T-cell (primary cell): ENCODE data around the gene TCP1. TPM values are rescaled to one million over a fixed set of nuclear protein-coding genes. Genes with fewer than 3 reads are reported as not detected.

ENCODE experiments used
- ATAC-seq, 4 experiments: fragments of 200-7000 bp in 3 of 4; fragments of 150-1000 bp in 1 of 4; cut with Tn5 transposase; replicated peaks in 1 of 4; 1 replicate in 3 of 4; 2 replicates in 1 of 4; pipeline ENCODE4 v1.10.0; 2021; ENCODE audit warnings: moderate library complexity in 3 of 4, mild to moderate bottlenecking in 2 of 4, moderate number of reproducible peaks in 1 of 4
- CTCF ChIA-PET, 2 donors: fragments of 300-600 bp; sonication (Branson Sonifier 250); formaldehyde crosslinking; loops; one replicate each; lab custom pipeline; 2022; ENCODE audit warnings: antibody characterized with exemption in 2 of 2; lab: Charles Lee
- POLR2A ChIA-PET, 2 donors: fragments of 300-600 bp; sonication (Branson Sonifier 250); formaldehyde crosslinking; loops; one replicate each; lab custom pipeline; 2022; ENCODE audit warnings: antibody characterized with exemption in 2 of 2; lab: Charles Lee
- DNase-seq, 35 experiments: peaks; one replicate each; pipeline versions ENCODE4 v3.0.0 to v3.0.0-alpha.2; 2013 to 2023
- H3K27ac ChIP-seq: one replicate; pipeline ENCODE4 v1.5.1; 2013; ENCODE audit warnings: low read length
- H3K27me3 ChIP-seq, 2 experiments: replicated peaks in 1 of 2; 1 replicate in 1 of 2; 2 replicates in 1 of 2; pipeline versions ENCODE4 v1.6.1 to v1.7.0; 2013; ENCODE audit warnings: low read length in 1 of 2, mixed read lengths in 1 of 2; ENCODE audit not compliant: control insufficient read depth in 2 of 2, insufficient read depth in 2 of 2; ENCODE audit errors: extremely low read depth in 1 of 2
- H3K36me3 ChIP-seq, 2 donors: 1 replicate in 1 of 2; 2 replicates in 1 of 2; pipeline versions ENCODE4 v1.6.1 to v1.7.0; 2013; ENCODE audit warnings: low read length in 1 of 2; ENCODE audit not compliant: control insufficient read depth in 2 of 2, insufficient read depth in 1 of 2; ENCODE audit errors: extremely low read depth in 1 of 2
- H3K4me1 ChIP-seq, 2 experiments: 1 replicate in 1 of 2; 2 replicates in 1 of 2; pipeline versions ENCODE4 v1.6.1 to v1.7.0; 2013; ENCODE audit warnings: low read length in 2 of 2, mixed read lengths in 1 of 2; ENCODE audit not compliant: insufficient read depth in 2 of 2, control insufficient read depth in 1 of 2; ENCODE audit errors: extremely low read depth in 1 of 2
- H3K4me3 ChIP-seq, 2 donors: 1 replicate in 1 of 2; 2 replicates in 1 of 2; pipeline versions ENCODE4 v1.5.1 to v1.7.0; 2013; ENCODE audit warnings: mild to moderate bottlenecking in 2 of 2, low read length in 1 of 2, moderate library complexity in 1 of 2; ENCODE audit not compliant: control insufficient read depth in 1 of 2; ENCODE audit errors: extremely low read depth in 1 of 2
- H3K9me3 ChIP-seq: 2 replicates; pipeline ENCODE4 v1.7.0; 2013
- H3K27ac Mint-ChIP-seq, 2 donors: one replicate each; pipeline ENCODE4 v1.8.0; 2020 to 2021; ENCODE audit warnings: mild to moderate bottlenecking in 2 of 2, mixed read lengths in 2 of 2
- H3K27me3 Mint-ChIP-seq, 2 donors: one replicate each; pipeline ENCODE4 v1.8.0; 2021 to 2022; ENCODE audit warnings: mixed read lengths in 2 of 2
- H3K36me3 Mint-ChIP-seq: one replicate; pipeline ENCODE4 v1.8.0; 2021; ENCODE audit warnings: mixed read lengths
- H3K4me1 Mint-ChIP-seq, 3 donors: one replicate each; pipeline ENCODE4 v1.8.0; 2020 to 2022; ENCODE audit warnings: mixed read lengths in 3 of 3, mild to moderate bottlenecking in 1 of 3
- H3K4me3 Mint-ChIP-seq, 3 donors: one replicate each; pipeline ENCODE4 v1.8.0; 2020 to 2022; ENCODE audit warnings: mild to moderate bottlenecking in 3 of 3, mixed read lengths in 3 of 3, moderate library complexity in 3 of 3
- H3K9me3 Mint-ChIP-seq, 3 donors: one replicate each; pipeline ENCODE4 v1.8.0; 2020 to 2022; ENCODE audit warnings: mixed read lengths in 3 of 3
- WGBS: methylation state at CpG from one replicate; pipeline ENCODE4 v1.1.5; 2013; ENCODE audit warnings: missing lambda C conversion rate; ENCODE audit not compliant: insufficient coverage; 5-methylcytosine and 5-hydroxymethylcytosine counted together
- total RNA-seq, 35 experiments: library from RNA in 6 of 35; stranded (reverse) in 6 of 35; fragments of 120-200 nt in 1 of 35; gene quantifications; one replicate each; pipeline versions ENCODE4 v1.2.1 to v1.2.4 and lab custom pipeline; 2013 to 2026

The TCP1 gene
- total RNA-seq, 5 donors from 2014 or later (not counting 1 experiment from before 2014, with no cell fraction given) = 129 to 188 (median 146) TPM

DNA sequence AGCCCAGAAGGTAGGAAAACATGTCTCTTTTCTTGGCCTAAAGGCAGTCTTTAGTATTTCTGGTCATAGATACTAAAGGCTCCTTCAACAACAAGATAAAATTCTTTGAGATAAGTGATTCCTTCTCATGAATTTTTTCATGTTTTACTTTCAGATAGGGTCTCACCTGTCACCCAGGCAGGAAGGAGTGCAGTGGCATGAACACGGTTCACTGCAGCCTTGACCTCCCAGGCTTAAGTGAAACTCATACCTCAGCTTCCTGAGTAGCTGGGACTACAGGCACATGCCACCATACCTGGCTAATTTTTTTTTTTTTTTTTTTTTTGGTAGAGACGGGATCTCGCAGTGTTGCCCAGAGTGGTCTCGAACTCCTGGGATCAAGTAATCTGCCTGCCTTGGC, 19.7 kb upstream of the TCP1 start:
- no peaks in the 10 kb centered on the region for H3K27me3 Mint-ChIP-seq
- no peak overlapping the region for H3K4me3 ChIP-seq
- no peak overlapping the region for H3K4me3 Mint-ChIP-seq
- DNase-seq (no peak), ATAC-seq (no peak)
- H3K27ac ChIP-seq = no peak overlapping the region
- H3K9me3 ChIP-seq = no peaks in the 10 kb centered on the region
- CTCF ChIA-PET = interaction anchor here in 1 of 2 donors (0.6 kb wide), 1 partner anchor 123 kb away, joined by 4 read pairs; no protein-coding TSS in a partner anchor
- H3K4me1 Mint-ChIP-seq = no peaks in the 10 kb centered on the region
- H3K36me3 ChIP-seq = peaks cover 0 to 5% of the 10 kb centered on the region in 2 donors
- no peaks in the 10 kb centered on the region for H3K4me1 ChIP-seq
- H3K9me3 Mint-ChIP-seq = no peaks in the 10 kb centered on the region
- POLR2A ChIA-PET = no interaction called here
- H3K27ac Mint-ChIP-seq = no peak overlapping the region
- no peaks in the 10 kb centered on the region for H3K27me3 ChIP-seq
- no peaks in the 10 kb centered on the region for H3K36me3 Mint-ChIP-seq
- 50% methylated on average over 1 of the region's 4 CpGs for WGBS

DNA sequence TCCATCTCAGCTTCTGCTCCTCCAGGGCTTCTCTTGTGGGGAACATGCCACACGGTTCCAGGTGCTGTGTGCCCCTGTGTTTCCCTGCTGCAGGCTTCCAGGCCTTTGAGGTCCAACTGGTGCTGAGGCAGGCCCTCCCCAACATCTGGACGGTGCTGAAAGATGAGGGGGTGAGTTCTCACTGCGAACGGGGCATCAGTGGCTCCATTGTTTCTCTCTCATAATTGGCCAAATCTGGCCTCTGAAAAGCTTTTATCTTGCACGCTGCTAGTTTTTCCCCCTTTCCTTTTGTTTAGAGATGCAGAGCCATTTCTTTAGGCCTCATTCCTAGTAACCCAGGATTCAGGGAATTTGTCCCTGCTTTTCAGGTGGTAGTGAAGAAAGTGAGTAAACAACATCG, 19.2 kb upstream of the TCP1 start:
- Mint-ChIP-seq H3K36me3 (no peaks in the 10 kb centered on the region), H3K4me1 (no peaks in the 10 kb centered on the region)
- H3K27me3 ChIP-seq = no peaks in the 10 kb centered on the region

DNA sequence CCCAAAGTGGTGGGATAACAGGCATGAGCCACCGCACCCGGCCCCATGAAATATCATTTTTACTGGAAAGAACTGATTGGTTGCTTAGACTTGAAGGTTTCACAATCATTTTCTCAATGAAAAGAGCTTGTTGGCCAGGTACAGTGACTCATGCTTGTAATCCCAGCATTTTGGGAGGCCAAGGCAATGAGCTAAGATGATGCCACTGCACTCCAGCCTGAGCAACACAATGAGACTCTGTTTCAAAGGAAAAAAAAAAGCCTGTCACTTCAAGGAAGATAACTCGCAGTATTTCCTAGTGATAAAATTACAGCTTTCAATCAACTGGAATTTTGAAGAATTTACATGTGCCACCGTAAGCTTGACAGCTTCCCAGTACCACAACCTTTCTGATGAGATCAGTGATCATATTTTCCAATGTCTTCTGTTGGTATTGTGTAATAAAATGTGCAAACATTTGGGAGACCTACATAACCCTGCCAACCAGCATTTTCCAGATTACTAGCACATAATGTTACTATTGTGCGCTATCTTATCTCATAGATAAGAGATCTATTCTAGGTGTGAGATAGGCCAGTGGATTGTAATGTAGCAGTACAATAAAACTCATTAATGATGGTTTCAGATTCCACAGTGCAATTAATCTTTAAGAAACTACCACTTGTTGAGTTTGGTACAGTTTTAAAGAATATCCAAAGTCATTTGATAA, 17.9 kb upstream of the TCP1 start:
- Histone ChIP-seq H3K27me3 (no peaks in the 10 kb centered on the region), H3K36me3 (peaks cover 0 to 5% of the 10 kb centered on the region in 2 donors), H3K9me3 (no peaks in the 10 kb centered on the region), H3K4me3 (no peak overlapping the region), H3K27ac (no peak overlapping the region), H3K4me1 (no peaks in the 10 kb centered on the region)
- Mint-ChIP-seq H3K27me3 (no peaks in the 10 kb centered on the region), H3K36me3 (no peaks in the 10 kb centered on the region), H3K4me3 (no peak overlapping the region), H3K4me1 (no peaks in the 10 kb centered on the region), H3K9me3 (no peaks in the 10 kb centered on the region), H3K27ac (no peak overlapping the region)
- ChIA-PET CTCF (interaction anchor here in 1 of 2 donors (0.5 kb wide), 2 partner anchors 27 to 160 kb away, joined by 3 read pairs; no protein-coding TSS in a partner anchor), POLR2A (interaction anchor here in 1 of 2 donors (0.6 to 0.7 kb wide), 2 partner anchors 102 to 1255 kb away, joined by 4 to 5 read pairs; no protein-coding TSS in a partner anchor)
- DNase-seq = no peak
- WGBS = 86% methylated on average over 2 of the region's 5 CpGs
- no peak for ATAC-seq

More for the DNA sequence above, 19.2 kb upstream of the TCP1 start:
- H3K4me1 ChIP-seq = no peaks in the 10 kb centered on the region
- Mint-ChIP-seq H3K27ac (no peak overlapping the region), H3K9me3 (no peaks in the 10 kb centered on the region), H3K4me3 (no peak overlapping the region), H3K27me3 (no peaks in the 10 kb centered on the region)
- WGBS = 77% methylated on average over 3 of the region's 6 CpGs
- no peak overlapping the region for H3K27ac ChIP-seq
- POLR2A ChIA-PET = no interaction called here
- DNase-seq (no peak), ATAC-seq (no peak)
- CTCF ChIA-PET = interaction anchor here (0.6 to 0.7 kb wide), 2 partner anchors 91 to 123 kb away, joined by 4 read pairs; no protein-coding TSS in a partner anchor
- H3K36me3 ChIP-seq = peaks cover 0 to 5% of the 10 kb centered on the region in 2 donors
- H3K9me3 ChIP-seq = no peaks in the 10 kb centered on the region
- no peak overlapping the region for H3K4me3 ChIP-seq

DNA sequence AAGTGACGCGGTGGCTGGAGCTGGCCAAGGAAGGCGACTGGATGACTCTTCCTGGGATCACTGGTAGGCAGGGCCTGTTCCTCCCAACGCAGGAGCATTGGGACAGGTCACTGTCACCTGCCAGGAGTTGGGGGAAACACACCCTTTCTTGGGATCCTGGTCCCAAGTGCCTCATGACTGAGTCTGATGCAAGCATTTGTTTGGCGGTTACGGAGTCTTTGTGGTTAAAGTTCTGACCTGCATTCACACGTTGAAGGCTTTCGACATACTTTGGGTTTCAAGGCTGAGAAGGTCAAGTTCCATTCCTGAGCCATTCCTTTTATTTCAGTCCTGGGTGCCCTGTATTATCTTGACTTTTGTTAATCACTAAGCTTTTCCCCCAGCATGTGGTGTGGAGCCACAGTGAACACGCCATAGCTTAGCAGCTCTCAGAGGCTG, 16.6 kb upstream of the TCP1 start:
- POLR2A ChIA-PET = no interaction called here
- no peaks in the 10 kb centered on the region for H3K4me1 Mint-ChIP-seq
- H3K27me3 Mint-ChIP-seq = no peaks in the 10 kb centered on the region
- 97% methylated on average over 8 of the region's 9 CpGs for WGBS
- CTCF ChIA-PET = interaction anchor here in 1 of 2 donors (0.5 kb wide), 1 partner anchor 13 kb away, joined by 3 read pairs; no protein-coding TSS in a partner anchor
- H3K27ac Mint-ChIP-seq = no peak overlapping the region
- no peaks in the 10 kb centered on the region for H3K9me3 Mint-ChIP-seq
- Histone ChIP-seq H3K27ac (no peak overlapping the region), H3K36me3 (peaks cover 0 to 5% of the 10 kb centered on the region in 2 donors), H3K4me1 (no peaks in the 10 kb centered on the region), H3K27me3 (no peaks in the 10 kb centered on the region), H3K9me3 (no peaks in the 10 kb centered on the region), H3K4me3 (no peak overlapping the region)
- H3K36me3 Mint-ChIP-seq = no peaks in the 10 kb centered on the region
- H3K4me3 Mint-ChIP-seq = no peak overlapping the region
- DNase-seq (no peak), ATAC-seq (no peak)

DNA sequence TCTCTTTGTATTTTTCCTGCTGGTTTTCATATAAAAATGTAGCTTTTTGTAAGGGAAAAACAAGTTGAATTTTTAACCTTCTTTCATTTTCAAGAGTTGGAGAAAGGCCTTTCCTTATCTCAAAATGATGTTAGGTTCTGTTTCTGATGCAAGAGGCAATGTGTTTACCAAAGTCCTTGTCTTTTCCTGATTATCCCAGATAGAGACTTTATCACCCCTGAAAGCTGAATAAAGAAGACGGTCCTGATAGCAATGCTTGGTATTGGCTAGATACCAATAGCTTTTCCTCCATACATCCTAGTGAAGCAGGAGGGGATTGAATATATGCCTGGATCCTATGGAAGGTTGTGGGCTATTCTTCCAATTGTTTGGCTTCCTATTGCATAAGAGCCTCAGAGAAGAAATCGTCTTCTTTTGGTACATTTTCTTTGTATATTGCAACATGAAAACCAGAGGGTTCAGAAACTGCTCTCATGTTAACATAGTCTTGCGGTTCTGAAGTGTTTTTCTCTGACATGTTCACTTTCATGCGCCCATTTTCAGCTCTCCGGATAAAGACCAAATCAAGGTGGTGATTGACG, 16.1 kb upstream of the TCP1 start:
- no peaks in the 10 kb centered on the region for H3K9me3 Mint-ChIP-seq
- ChIA-PET CTCF (interaction anchor here in 1 of 2 donors (0.6 kb wide), 1 partner anchor 1157 kb away, joined by 5 read pairs; no protein-coding TSS in a partner anchor), POLR2A (no interaction called here)
- Histone ChIP-seq H3K27me3 (no peaks in the 10 kb centered on the region), H3K4me1 (no peaks in the 10 kb centered on the region), H3K36me3 (peaks cover 0 to 5% of the 10 kb centered on the region in 2 donors), H3K27ac (no peak overlapping the region), H3K9me3 (no peaks in the 10 kb centered on the region), H3K4me3 (no peak overlapping the region)
- H3K4me3 Mint-ChIP-seq = no peak overlapping the region
- H3K27me3 Mint-ChIP-seq = no peaks in the 10 kb centered on the region
- H3K27ac Mint-ChIP-seq = no peak overlapping the region
- H3K36me3 Mint-ChIP-seq = no peaks in the 10 kb centered on the region
- H3K4me1 Mint-ChIP-seq = no peaks in the 10 kb centered on the region
- no peak for DNase-seq
- ATAC-seq = no peak
- 94% methylated on average over 5 of the region's 6 CpGs for WGBS

DNA sequence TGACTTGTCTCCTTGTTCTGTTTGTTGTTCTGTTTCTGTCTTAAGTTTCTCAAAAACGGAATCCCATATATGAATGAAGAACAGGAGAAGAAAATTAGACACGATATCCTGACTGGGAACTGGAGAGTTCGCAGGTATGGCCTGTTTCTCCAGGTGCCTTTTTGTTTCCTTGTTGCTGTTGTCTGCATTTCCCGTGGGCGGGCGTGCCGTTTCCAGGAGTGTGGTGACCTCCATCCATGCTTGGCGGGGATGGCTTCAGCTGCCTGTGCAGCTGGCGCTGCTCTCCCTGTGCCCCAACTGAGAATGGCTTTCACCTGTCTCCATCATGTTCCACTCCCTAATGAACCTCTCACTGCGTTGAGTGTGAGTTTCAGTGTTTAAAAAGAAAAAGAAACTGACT, 15.1 kb upstream of the TCP1 start:
- WGBS = 90% methylated on average over 6 of the region's 10 CpGs
- no peak overlapping the region for H3K4me3 Mint-ChIP-seq
- ATAC-seq (no peak), DNase-seq (no peak)
- no peaks in the 10 kb centered on the region for H3K27me3 ChIP-seq
- H3K27me3 Mint-ChIP-seq = no peaks in the 10 kb centered on the region
- H3K36me3 ChIP-seq = peaks cover 0 to 4% of the 10 kb centered on the region in 2 donors
- H3K4me1 ChIP-seq = no peaks in the 10 kb centered on the region
- no peak overlapping the region for H3K27ac ChIP-seq
- no peak overlapping the region for H3K27ac Mint-ChIP-seq
- peaks cover 5% of the 10 kb centered on the region for H3K36me3 Mint-ChIP-seq
- CTCF ChIA-PET = no interaction called here
- no peak overlapping the region for H3K4me3 ChIP-seq
- no peaks in the 10 kb centered on the region for H3K9me3 Mint-ChIP-seq
- H3K9me3 ChIP-seq = no peaks in the 10 kb centered on the region
- no peaks in the 10 kb centered on the region for H3K4me1 Mint-ChIP-seq
- POLR2A ChIA-PET = no interaction called here
